Measurements from ENCODE around the gene IFIT2. TPM values are rescaled to one million over a fixed set of nuclear protein-coding genes. Genes with fewer than 3 reads are reported as not detected.
A peak's percentile ranks its signal among the peaks of the same experiment; 100 is the strongest.
"Not testable (repeated sequence)": the region's sequence is repeated elsewhere in the genome, so short reads cannot be mapped to it uniquely, and the experiment has no call there.

The IFIT2 gene
- total RNA-seq, 1 donor = 9.0 TPM

DNA sequence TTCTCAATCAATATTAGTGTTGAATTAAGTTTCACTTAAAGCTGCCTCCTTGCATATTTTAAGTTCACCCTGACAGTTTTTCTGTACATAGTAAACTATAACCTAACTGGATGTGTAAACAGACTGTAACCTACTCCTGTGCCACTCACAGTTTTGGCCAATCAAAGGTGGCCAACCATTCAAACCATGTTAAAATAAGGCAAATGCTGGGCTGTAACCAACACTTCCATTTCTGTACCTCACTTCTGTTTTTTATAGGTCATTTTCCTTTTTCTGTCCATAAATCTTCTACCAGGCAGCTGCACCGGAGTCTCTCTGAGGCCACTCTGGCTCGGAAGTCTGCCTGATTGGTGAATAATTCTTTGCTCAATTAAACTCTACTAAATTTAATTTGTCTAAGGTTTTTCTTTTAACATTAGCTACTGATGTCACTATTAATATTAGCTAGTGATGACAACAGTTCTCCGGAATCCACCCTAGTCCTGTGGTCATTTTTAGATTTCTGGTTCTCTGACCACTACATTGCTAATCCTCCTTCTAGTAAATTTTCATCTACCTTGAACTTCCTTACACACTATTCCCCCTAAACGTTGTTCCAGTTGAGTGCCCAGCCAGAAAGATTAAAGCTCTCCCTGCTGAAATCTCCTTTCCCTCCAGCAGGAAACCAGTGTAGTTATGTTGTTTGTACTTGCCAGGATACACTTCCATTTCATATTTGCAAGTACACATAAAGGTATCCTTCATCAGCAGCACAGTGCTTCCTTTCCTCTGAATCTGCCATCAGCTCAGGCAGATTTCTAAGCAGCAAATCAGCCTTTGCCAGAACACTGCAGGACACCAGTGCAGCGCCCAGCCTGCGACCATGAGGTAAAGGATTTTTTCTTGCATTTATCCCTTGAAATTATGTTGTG, 18.6 kb upstream of the IFIT2 start:
- no peaks in the 10 kb centered on the region for H3K27me3 ChIP-seq (ENCODE audit: insufficient read depth, low read length)
- H3K4me3 ChIP-seq (ENCODE audit: insufficient read depth, low read length) = peak overlapping the region; percentile 18
- H3K27ac ChIP-seq (ENCODE audit: low read depth, low read length) = peak overlapping the region; percentile 66
- no peaks in the 10 kb centered on the region for H3K36me3 ChIP-seq (ENCODE audit: insufficient read depth, low read length)
- H3K79me2 ChIP-seq (ENCODE audit: insufficient read depth, low read length) = no peaks in the 10 kb centered on the region
- no peaks in the 10 kb centered on the region for H4K20me1 ChIP-seq (ENCODE audit: insufficient read depth, low read length)
- TF ChIP-seq CTCF (IDR thresholded peaks at IDR 0.05; ENCODE audit: extremely low read depth, low read depth, low read length) = no peak
- DNase-seq (ENCODE audit: insufficient read length, low spot score, missing footprints) = no peak
- H2AFZ ChIP-seq (ENCODE audit: low read length) = peak overlapping the region; percentile 53
- peak overlapping the region; percentile 72 for H3K4me2 ChIP-seq (ENCODE audit: insufficient read depth, low read length)
- H3K9me3 ChIP-seq (ENCODE audit: low read depth, low read length) = no peaks in the 10 kb centered on the region
- peaks cover 58% of the 10 kb centered on the region for H3K4me1 ChIP-seq (ENCODE audit: insufficient read depth, low read length)

DNA sequence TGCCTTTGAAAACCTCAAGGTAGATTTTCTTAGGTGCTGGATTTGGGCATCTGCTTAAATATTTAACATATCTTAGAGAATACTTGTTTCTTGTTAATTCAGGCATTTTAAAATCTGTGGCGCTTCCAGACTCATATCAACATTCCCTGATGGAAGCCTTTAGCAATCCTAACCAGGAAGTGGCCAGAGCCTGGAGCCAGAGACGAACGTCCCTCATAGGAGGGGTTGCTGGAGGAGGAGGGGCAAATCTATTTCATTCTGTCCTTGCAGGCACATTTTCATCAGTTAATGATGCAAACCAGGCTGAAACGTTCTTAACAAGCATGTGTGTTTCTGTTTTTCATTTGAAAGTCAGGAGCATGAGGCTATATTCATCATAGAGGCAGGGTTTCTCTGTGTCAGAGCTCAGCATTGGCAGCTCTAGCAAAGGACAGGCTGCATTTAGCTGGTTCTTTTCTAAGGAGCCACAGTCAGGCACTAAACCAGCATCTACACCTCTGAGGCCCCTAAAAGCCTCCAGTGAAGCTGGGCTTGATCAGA, 17.8 kb upstream of the IFIT2 start:
- Histone ChIP-seq H3K79me2 (ENCODE audit: insufficient read depth, low read length) (no peaks in the 10 kb centered on the region), H3K9me3 (ENCODE audit: low read depth, low read length) (no peaks in the 10 kb centered on the region), H3K4me2 (ENCODE audit: insufficient read depth, low read length) (peak overlapping the region; percentile 72), H3K27me3 (ENCODE audit: insufficient read depth, low read length) (no peaks in the 10 kb centered on the region), H2AFZ (ENCODE audit: low read length) (peak overlapping the region; percentile 53), H3K4me3 (ENCODE audit: insufficient read depth, low read length) (peak overlapping the region; percentile 18), H3K27ac (ENCODE audit: low read depth, low read length) (peak overlapping the region; percentile 66), H4K20me1 (ENCODE audit: insufficient read depth, low read length) (no peaks in the 10 kb centered on the region), H3K36me3 (ENCODE audit: insufficient read depth, low read length) (no peaks in the 10 kb centered on the region), H3K4me1 (ENCODE audit: insufficient read depth, low read length) (peaks cover 51% of the 10 kb centered on the region)
- no peak for DNase-seq (ENCODE audit: insufficient read length, low spot score, missing footprints)
- TF ChIP-seq CTCF (IDR thresholded peaks at IDR 0.05; ENCODE audit: extremely low read depth, low read depth, low read length) = no peak

DNA sequence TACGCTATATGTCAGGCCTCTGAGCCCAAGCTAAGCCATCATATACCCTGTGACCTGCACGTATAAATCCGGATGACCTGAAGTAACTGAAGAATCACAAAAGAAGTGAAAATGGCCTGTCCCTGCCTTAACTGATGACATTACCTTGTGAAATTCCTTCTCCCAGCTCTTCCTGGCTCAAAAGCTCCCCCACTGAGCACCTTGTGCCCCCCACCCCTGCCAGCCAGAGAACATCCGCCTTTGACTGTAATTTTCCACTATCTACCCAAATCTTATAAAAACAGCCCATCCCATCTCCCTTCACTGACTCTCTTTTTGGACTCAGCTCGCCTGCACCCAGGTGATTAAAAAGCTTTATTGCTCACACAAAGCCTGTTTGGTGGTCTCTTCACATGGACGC, 17.1 kb upstream of the IFIT2 start:
- not testable (repeated sequence) for H2AFZ ChIP-seq (ENCODE audit: low read length); DNase-seq (ENCODE audit: insufficient read length, low spot score, missing footprints); H3K9me3 ChIP-seq (ENCODE audit: low read depth, low read length); H3K79me2 ChIP-seq (ENCODE audit: insufficient read depth, low read length); H4K20me1 ChIP-seq (ENCODE audit: insufficient read depth, low read length); H3K27me3 ChIP-seq (ENCODE audit: insufficient read depth, low read length); H3K36me3 ChIP-seq (ENCODE audit: insufficient read depth, low read length); H3K4me3 ChIP-seq (ENCODE audit: insufficient read depth, low read length); H3K4me2 ChIP-seq (ENCODE audit: insufficient read depth, low read length)
- peaks cover 44% of the 10 kb centered on the region for H3K4me1 ChIP-seq (ENCODE audit: insufficient read depth, low read length)
- H3K27ac ChIP-seq (ENCODE audit: low read depth, low read length) = peak overlapping the region; percentile 66

DNA sequence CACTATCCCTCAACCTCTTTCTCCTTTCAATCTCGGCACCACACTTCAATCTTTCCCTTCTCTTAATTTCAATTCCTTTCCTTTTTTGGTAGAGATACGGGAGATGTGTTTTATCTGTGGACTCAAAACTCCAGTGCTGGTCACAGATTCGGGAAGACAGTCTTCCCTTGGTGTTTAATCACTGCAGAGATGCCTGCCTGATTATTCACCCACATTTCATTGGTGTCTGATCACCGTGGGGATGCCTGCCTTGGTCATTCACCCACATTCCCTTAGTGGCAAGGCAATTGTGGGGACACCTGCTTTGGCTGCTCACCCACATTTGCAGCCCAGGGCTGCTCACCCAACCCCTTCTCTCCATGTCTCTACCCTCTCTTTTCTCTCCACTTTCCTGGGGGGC, 16.5 kb upstream of the IFIT2 start:
- Histone ChIP-seq H3K4me2 (ENCODE audit: insufficient read depth, low read length) (peak overlapping the region; percentile 15), H3K4me1 (ENCODE audit: insufficient read depth, low read length) (peaks cover 42% of the 10 kb centered on the region), H3K27ac (ENCODE audit: low read depth, low read length) (peak overlapping the region; percentile 66)
- not testable (repeated sequence) for H3K79me2 ChIP-seq (ENCODE audit: insufficient read depth, low read length); H3K27me3 ChIP-seq (ENCODE audit: insufficient read depth, low read length); H3K4me3 ChIP-seq (ENCODE audit: insufficient read depth, low read length); H4K20me1 ChIP-seq (ENCODE audit: insufficient read depth, low read length); H3K9me3 ChIP-seq (ENCODE audit: low read depth, low read length); H2AFZ ChIP-seq (ENCODE audit: low read length); H3K36me3 ChIP-seq (ENCODE audit: insufficient read depth, low read length)
- peak; percentile 17 for DNase-seq (ENCODE audit: insufficient read length, low spot score, missing footprints)
